Frontal cortex (tissue), 1 donor: ENCODE data around the gene FCRLB. TPM values are rescaled to one million over a fixed set of nuclear protein-coding genes. Genes with fewer than 3 reads are reported as not detected.

ENCODE experiments used
- small RNA-seq: library from RNA; depleted of rRNA; stranded (forward); fragments of <200 nt; gene quantifications from one replicate; pipeline ENCODE3, GENCODE V24; 2014
- total RNA-seq: library from RNA; depleted of rRNA; stranded (reverse); fragments of >200 nt; gene quantifications from one replicate; pipeline ENCODE4 v1.2.3, GENCODE V29; 2014

FCRLB gene
- total RNA-seq, 1 donor from 2014 or later = 1.2 TPM

Small RNA genes lying within 50 kb of the gene (small RNA-seq; reads per million reads assigned to genes)
- gene RF00019 (not detected), gene RN7SL466P (not detected)

Other genes starting within 250 kb of the FCRLB start
- 6.5 TPM for gene FCGR2A, start 216.1 kb upstream of the FCRLB start, total RNA-seq
- 0.82 TPM for gene HSPA6, start 197.0 kb upstream of the FCRLB start, total RNA-seq
- 2.9 TPM for gene FCGR3A, start 171.7 kb upstream of the FCRLB start, total RNA-seq
- gene FCGR3B, start 90.4 kb upstream of the FCRLB start, total RNA-seq = 0.82 TPM
- gene FCGR2B, start 58.4 kb upstream of the FCRLB start, total RNA-seq = 0.41 TPM
- gene FCRLA, start 14.3 kb upstream of the FCRLB start, total RNA-seq = not detected
- gene DUSP12, start 28.2 kb downstream of the FCRLB start, total RNA-seq = 58.7 TPM
- 25.3 TPM for gene ATF6, start 44.8 kb downstream of the FCRLB start, total RNA-seq